ENCODE results near the gene DAG1. TPM values are rescaled to one million over a fixed set of nuclear protein-coding genes. Genes with fewer than 3 reads are reported as not detected.

DAG1 gene
- total RNA-seq, 1 donor from 2014 or later = 71.5 TPM

GRCh38 chr3:49471856-49472495, 1.9 kb downstream of the DAG1 start:
- intact Hi-C loops (cut with DNase I) = no loop called here
- no peak for ATAC-seq
- no peak for DNase-seq
- Histone ChIP-seq H3K27me3 (ENCODE audit: low read depth) (no peaks in the 10 kb centered on the region), H3K9me3 (no peaks in the 10 kb centered on the region), H3K4me3 (no peak overlapping the region), H3K4me1 (peaks cover 43% of the 10 kb centered on the region), H3K27ac (peak overlapping the region; percentile 95), H3K36me3 (peaks cover 4% of the 10 kb centered on the region)
- no peak for TF ChIP-seq CTCF (IDR thresholded peaks at IDR 0.05)

DNA sequence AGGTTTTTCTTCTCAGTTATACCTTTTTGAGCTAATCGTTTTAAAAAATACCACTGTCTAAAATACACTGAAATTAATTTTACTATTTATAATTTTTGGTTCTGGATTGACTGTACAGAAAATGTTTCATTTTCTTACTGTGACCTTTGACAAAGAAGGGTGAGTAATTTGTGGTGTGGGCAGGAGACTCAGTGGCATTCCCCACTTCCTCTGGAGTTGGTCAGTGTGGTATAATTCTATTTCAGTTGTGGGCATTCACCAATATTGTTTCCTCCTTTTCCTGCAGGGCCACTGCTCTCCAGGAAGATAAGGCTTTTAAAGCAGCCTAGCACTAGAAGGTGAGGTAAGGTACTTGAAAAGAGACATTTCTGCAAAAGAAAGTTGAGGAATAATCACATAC, 6.5 kb downstream of the DAG1 start:
- intact Hi-C loops (cut with DNase I) = no loop called here
- H3K9me3 ChIP-seq = no peaks in the 10 kb centered on the region
- H3K27ac ChIP-seq = no peak overlapping the region
- H3K4me3 ChIP-seq = no peak overlapping the region
- DNase-seq = no peak
- H3K27me3 ChIP-seq (ENCODE audit: low read depth) = no peaks in the 10 kb centered on the region
- peak; percentile 52 to 65 for ATAC-seq
- H3K4me1 ChIP-seq = peaks cover 21% of the 10 kb centered on the region
- no peak for TF ChIP-seq CTCF (IDR thresholded peaks at IDR 0.05)
- H3K36me3 ChIP-seq = peaks cover 27% of the 10 kb centered on the region

GRCh38 chr3:49482766-49483165, 12.7 kb downstream of the DAG1 start:
- no peak for TF ChIP-seq CTCF (IDR thresholded peaks at IDR 0.05)

DNA sequence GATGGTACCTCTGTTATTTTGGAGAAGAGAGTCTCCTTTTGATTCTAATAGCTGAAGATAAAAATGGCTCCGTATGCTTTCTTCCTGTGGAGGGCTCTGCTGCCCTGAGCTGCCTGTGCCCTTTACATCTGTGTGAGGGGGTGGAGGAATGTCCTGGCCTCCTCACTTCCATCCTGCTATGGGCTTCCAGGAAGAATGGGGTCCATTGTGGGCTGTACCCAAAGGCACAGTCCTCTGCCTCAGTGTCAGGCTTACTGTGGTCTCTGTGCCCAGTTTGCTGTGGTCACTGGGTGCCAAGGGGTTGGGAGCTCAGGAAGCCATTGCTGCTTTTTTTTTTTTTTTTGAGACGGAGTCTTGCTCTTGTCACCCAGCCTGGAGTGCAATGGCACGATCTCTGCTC, 14.4 kb downstream of the DAG1 start:
- TF ChIP-seq CTCF (IDR thresholded peaks at IDR 0.05) = no peak
- peaks cover 5% of the 10 kb centered on the region for H3K4me1 ChIP-seq
- ATAC-seq (no peak), DNase-seq (no peak)
- intact Hi-C loops (cut with DNase I) = no loop called here
- H3K27ac ChIP-seq = no peak overlapping the region
- peaks cover 27% of the 10 kb centered on the region for H3K36me3 ChIP-seq
- H3K4me3 ChIP-seq = no peak overlapping the region
- no peaks in the 10 kb centered on the region for H3K9me3 ChIP-seq
- H3K27me3 ChIP-seq (ENCODE audit: low read depth) = no peaks in the 10 kb centered on the region

More at GRCh38 chr3:49482766-49483165, 12.7 kb downstream of the DAG1 start:
- H3K4me1 ChIP-seq = peaks cover 5% of the 10 kb centered on the region
- ATAC-seq = no peak
- H3K27me3 ChIP-seq (ENCODE audit: low read depth) = no peaks in the 10 kb centered on the region
- no peak overlapping the region for H3K4me3 ChIP-seq
- H3K9me3 ChIP-seq = no peaks in the 10 kb centered on the region
- H3K36me3 ChIP-seq = peaks cover 24% of the 10 kb centered on the region
- intact Hi-C loops (cut with DNase I) = no loop called here
- DNase-seq = no peak
- H3K27ac ChIP-seq = no peak overlapping the region

DNA sequence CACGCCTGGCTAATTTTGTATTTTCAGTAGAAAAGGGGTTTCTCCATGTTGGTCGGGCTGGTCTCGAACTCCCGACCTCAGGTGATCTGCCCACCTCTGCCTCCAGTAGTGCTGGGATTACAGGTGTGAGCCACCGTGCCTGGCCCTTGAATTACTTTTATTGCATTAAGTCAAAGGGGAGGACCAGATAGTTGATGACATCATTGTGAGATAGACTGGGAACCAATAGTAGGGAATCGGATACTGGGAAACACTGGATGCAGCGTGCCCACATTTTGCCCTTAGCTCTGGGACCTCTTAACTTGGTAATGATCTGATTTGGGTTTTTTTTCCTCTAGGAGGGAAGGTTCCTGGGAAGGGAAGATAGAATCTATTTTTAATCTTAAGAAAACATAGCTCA, 19.2 kb downstream of the DAG1 start:
- ATAC-seq (no peak), DNase-seq (no peak)
- Histone ChIP-seq H3K27ac (no peak overlapping the region), H3K9me3 (no peaks in the 10 kb centered on the region), H3K27me3 (ENCODE audit: low read depth) (no peaks in the 10 kb centered on the region), H3K4me3 (no peak overlapping the region), H3K4me1 (peaks cover 5% of the 10 kb centered on the region), H3K36me3 (peaks cover 19% of the 10 kb centered on the region)
- intact Hi-C loops (cut with DNase I) = no loop called here
- no peak for TF ChIP-seq CTCF (IDR thresholded peaks at IDR 0.05)

Measured in lower lobe of right lung (tissue), 2 donors.